ENCODE results near the gene TUBB. TPM values are rescaled to one million over a fixed set of nuclear protein-coding genes. Genes with fewer than 3 reads are reported as not detected.
A peak's percentile ranks its signal among the peaks of the same experiment; 100 is the strongest.

The TUBB gene
- total and polyA plus RNA-seq, 9 of the 15 experiments (the other 6 are each of a cell fraction or from before 2014, with no cell fraction given), result 971 to 2,870 (median 1,478) TPM

- no peak for TF ChIP-seq ZHX1 (conservative IDR thresholded peaks at IDR 0.05; ENCODE audit: low read length)
- TF ChIP-seq, protein P1, sequence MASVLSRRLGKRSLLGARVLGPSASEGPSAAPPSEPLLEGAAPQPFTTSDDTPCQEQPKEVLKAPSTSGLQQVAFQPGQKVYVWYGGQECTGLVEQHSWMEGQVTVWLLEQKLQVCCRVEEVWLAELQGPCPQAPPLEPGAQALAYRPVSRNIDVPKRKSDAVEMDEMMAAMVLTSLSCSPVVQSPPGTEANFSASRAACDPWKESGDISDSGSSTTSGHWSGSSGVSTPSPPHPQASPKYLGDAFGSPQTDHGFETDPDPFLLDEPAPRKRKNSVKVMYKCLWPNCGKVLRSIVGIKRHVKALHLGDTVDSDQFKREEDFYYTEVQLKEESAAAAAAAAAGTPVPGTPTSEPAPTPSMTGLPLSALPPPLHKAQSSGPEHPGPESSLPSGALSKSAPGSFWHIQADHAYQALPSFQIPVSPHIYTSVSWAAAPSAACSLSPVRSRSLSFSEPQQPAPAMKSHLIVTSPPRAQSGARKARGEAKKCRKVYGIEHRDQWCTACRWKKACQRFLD (CRISPR knock-in tag; IDR thresholded peaks at IDR 0.05), result peak; percentile 93
- no peak for TF ChIP-seq CBX2 (IDR thresholded peaks at IDR 0.05; ENCODE audit: insufficient read depth, low read length, poor library complexity, severe bottlenecking)
- TF ChIP-seq, protein P2, sequence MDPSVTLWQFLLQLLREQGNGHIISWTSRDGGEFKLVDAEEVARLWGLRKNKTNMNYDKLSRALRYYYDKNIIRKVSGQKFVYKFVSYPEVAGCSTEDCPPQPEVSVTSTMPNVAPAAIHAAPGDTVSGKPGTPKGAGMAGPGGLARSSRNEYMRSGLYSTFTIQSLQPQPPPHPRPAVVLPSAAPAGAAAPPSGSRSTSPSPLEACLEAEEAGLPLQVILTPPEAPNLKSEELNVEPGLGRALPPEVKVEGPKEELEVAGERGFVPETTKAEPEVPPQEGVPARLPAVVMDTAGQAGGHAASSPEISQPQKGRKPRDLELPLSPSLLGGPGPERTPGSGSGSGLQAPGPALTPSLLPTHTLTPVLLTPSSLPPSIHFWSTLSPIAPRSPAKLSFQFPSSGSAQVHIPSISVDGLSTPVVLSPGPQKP (CRISPR knock-in tag; IDR thresholded peaks at IDR 0.05), result no peak
- TF ChIP-seq SLC30A9 (CRISPR knock-in tag; IDR thresholded peaks at IDR 0.05), result no peak
- 0 out of 2 replicates have a peak, but pooled peaks have one; percentile 89 for TF ChIP-seq NR4A1 (CRISPR knock-in tag; IDR thresholded peaks at IDR 0.05)
- no peak; the same call in 1 of the 2 replicates for TF ChIP-seq NR4A1 (tag; IDR thresholded peaks at IDR 0.05)
- TF ChIP-seq MCM3 (IDR thresholded peaks at IDR 0.05), result no peak
- no peak for TF ChIP-seq ZBTB8A (IDR thresholded peaks at IDR 0.05; ENCODE audit: partially characterized antibody)
- TF ChIP-seq PRMT5 (CRISPR knock-in tag; IDR thresholded peaks at IDR 0.05), result no peak
- TF ChIP-seq ZC3H8 (IDR thresholded peaks at IDR 0.05), result no peak
- peak; percentile 60; the same call in 1 of the 2 replicates for TF ChIP-seq CC2D1A (IDR thresholded peaks at IDR 0.05)
- peak; percentile 86 for TF ChIP-seq MTA1 (IDR thresholded peaks at IDR 0.05; ENCODE audit: borderline replicate concordance)
- no peak for TF ChIP-seq RFX7 (CRISPR knock-in tag; IDR thresholded peaks at IDR 0.05)
- peak; percentile 26; the same call in 1 of the 2 replicates for TF ChIP-seq TRIM28 (IDR thresholded peaks at IDR 0.05)
- TF ChIP-seq TAF15 (IDR thresholded peaks at IDR 0.05; ENCODE audit: low read depth, low read length), result no peak
- no peak for TF ChIP-seq E2F3 (CRISPR knock-in tag; IDR thresholded peaks at IDR 0.05)
- 0 out of 2 replicates have a peak, but pooled peaks have one; percentile 21 for TF ChIP-seq HDAC8 (tag; IDR thresholded peaks at IDR 0.05)
- TF ChIP-seq TFAM (CRISPR knock-in tag; conservative IDR thresholded peaks at IDR 0.05), result no peak
- TF ChIP-seq, protein P3, sequence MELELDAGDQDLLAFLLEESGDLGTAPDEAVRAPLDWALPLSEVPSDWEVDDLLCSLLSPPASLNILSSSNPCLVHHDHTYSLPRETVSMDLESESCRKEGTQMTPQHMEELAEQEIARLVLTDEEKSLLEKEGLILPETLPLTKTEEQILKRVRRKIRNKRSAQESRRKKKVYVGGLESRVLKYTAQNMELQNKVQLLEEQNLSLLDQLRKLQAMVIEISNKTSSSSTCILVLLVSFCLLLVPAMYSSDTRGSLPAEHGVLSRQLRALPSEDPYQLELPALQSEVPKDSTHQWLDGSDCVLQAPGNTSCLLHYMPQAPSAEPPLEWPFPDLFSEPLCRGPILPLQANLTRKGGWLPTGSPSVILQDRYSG (tag; conservative IDR thresholded peaks at IDR 0.05; ENCODE audit: low read depth), result no peak
- peak; percentile 88 for TF ChIP-seq EP300 (IDR thresholded peaks at IDR 0.05; ENCODE audit: low read length)
Measured at GRCh38 chr6:30769088-30769852, 49.1 kb downstream of the TUBB start (continued).

Measured in K562 (cell line).